NCI-H146 treated with DMSO at 0.1 percent for 48 hours (cell line): ENCODE data around the gene PPTC7.
"Not testable (repeated sequence)": the region's sequence is repeated elsewhere in the genome, so short reads cannot be mapped to it uniquely, and the experiment has no call there.

Experiments
- DNase-seq: peaks from one replicate; lab custom pipeline; 2025; ENCODE audit not compliant: unreplicated experiment; lab: John Stamatoyannopoulos, UW

Gene PPTC7

GRCh38 chr12:110537605-110538409 is 45.3 kb downstream of the PPTC7 start:
- no peak for DNase-seq

- DNase-seq = no peak
Observed at GRCh38 chr12:110536834-110537604, 46.1 kb downstream of the PPTC7 start.

- DNase-seq = no peak
Observed at GRCh38 chr12:110534811-110535210, 48.3 kb downstream of the PPTC7 start.

- no peak for DNase-seq
Observed at GRCh38 chr12:110533607-110534006, 49.5 kb downstream of the PPTC7 start.

GRCh38 chr12:110532644-110533043 is 50.5 kb downstream of the PPTC7 start:
- DNase-seq = no peak

GRCh38 chr12:110531741-110532333 is 51.3 kb downstream of the PPTC7 start:
- DNase-seq = no peak

GRCh38 chr12:110530511-110530910 is 52.6 kb downstream of the PPTC7 start:
- no peak for DNase-seq

- no peak for DNase-seq
Observed at GRCh38 chr12:110528277-110528839, 54.8 kb downstream of the PPTC7 start.

GRCh38 chr12:110520876-110521712 is 62.0 kb downstream of the PPTC7 start:
- DNase-seq = not testable (repeated sequence)

- not testable (repeated sequence) for DNase-seq
Observed at GRCh38 chr12:110518014-110518413, 65.1 kb downstream of the PPTC7 start.

- no peak for DNase-seq
Observed at GRCh38 chr12:110516995-110517394, 66.1 kb downstream of the PPTC7 start.

- DNase-seq = no peak
Observed at GRCh38 chr12:110514363-110514762, 68.8 kb downstream of the PPTC7 start.

GRCh38 chr12:110513842-110514241 is 69.3 kb downstream of the PPTC7 start:
- no peak for DNase-seq

GRCh38 chr12:110508071-110508586 is 75.0 kb downstream of the PPTC7 start:
- no peak for DNase-seq

GRCh38 chr12:110505332-110505731 is 77.8 kb downstream of the PPTC7 start:
- no peak for DNase-seq

GRCh38 chr12:110503432-110503831 is 79.7 kb downstream of the PPTC7 start:
- DNase-seq = no peak

GRCh38 chr12:110501752-110502738 is 81.1 kb downstream of the PPTC7 start, which contains the start of the genes RAD9B and VPS29:
TSS of gene RAD9B (plus strand) at chr12:110502331. CDS start at chr12:110502338, 7 bp downstream.
TSS of gene VPS29 (minus strand) at chr12:110502111. CDS start at chr12:110502051, 60 bp downstream.
- DNase-seq = peak; percentile 98

- peak; percentile 50 for DNase-seq
Observed at GRCh38 chr12:110501399-110501751, 81.7 kb downstream of the PPTC7 start.
